ENCODE measurements around the gene ZNF439.

- TF ChIP-seq CTCF (IDR thresholded peaks at IDR 0.05) (no peak), REST (IDR thresholded peaks at IDR 0.05; ENCODE audit: insufficient read depth in 1 of 2, low read depth in 2 of 2, low read length in 1 of 2) (no peak)
Observed at GRCh38 chr19:11868188-11868587, 19.7 kb downstream of the ZNF439 start.

All from Panc1 (cell line).